SK-N-MC (cell line): ENCODE data around the gene SNX1.

ENCODE experiments used
- DNase-seq: peaks from one replicate; pipeline ENCODE4 v3.0.0-alpha.2; 2011; ENCODE audit warnings: low read depth, low spot score
- H3K27ac ChIP-seq: fragments of 200-600 bp; sonication (generic); 2 replicates; pipeline ENCODE4 v1.5.1; 2016; ENCODE audit warnings: mixed run types
- H3K36me3 ChIP-seq: fragments of 200-600 bp; sonication (generic); 2 replicates; pipeline ENCODE4 v1.6.1; 2017; ENCODE audit warnings: antibody characterized with exemption, low read length, mixed read lengths; ENCODE audit not compliant: insufficient read depth
- H3K4me3 ChIP-seq: fragments of 200-600 bp; sonication (generic); 2 replicates; pipeline ENCODE4 v1.5.1; 2016
- H3K9ac ChIP-seq: fragments of 200-600 bp; sonication (generic); 2 replicates; pipeline ENCODE4 v1.8.0; 2017; ENCODE audit warnings: mixed run types, mixed read lengths; ENCODE audit not compliant: insufficient read length
- H3K9me3 ChIP-seq: fragments of 200-600 bp; sonication (generic); 2 replicates; pipeline ENCODE4 v1.6.1; 2017; ENCODE audit warnings: low read depth, mild to moderate bottlenecking, antibody characterized with exemption, low read length, moderate library complexity, mixed read lengths
- EZH2 ChIP-seq: fragments of 200-600 bp; sonication (generic); IDR thresholded peaks from one replicate; pipeline ENCODE4 v1.6.1; 2017; ENCODE audit warnings: antibody characterized with exemption
- FOXP2 ChIP-seq: optimal IDR thresholded peaks from 2 replicates; pipeline ENCODE3; 2011; ENCODE audit warnings: mild to moderate bottlenecking, moderate library complexity; ENCODE audit not compliant: insufficient read depth; ENCODE audit errors: extremely low read length, control extremely low read depth
- POLR2AphosphoS5 ChIP-seq: IDR thresholded peaks from 2 replicates; pipeline ENCODE4 v1.6.1; 2012; ENCODE audit warnings: mild to moderate bottlenecking, low read depth, low read length, borderline replicate concordance

SNX1 gene

GRCh38 chr15:64146885-64147681, 51.3 kb downstream of the SNX1 start:
- no peak for DNase-seq

DNA sequence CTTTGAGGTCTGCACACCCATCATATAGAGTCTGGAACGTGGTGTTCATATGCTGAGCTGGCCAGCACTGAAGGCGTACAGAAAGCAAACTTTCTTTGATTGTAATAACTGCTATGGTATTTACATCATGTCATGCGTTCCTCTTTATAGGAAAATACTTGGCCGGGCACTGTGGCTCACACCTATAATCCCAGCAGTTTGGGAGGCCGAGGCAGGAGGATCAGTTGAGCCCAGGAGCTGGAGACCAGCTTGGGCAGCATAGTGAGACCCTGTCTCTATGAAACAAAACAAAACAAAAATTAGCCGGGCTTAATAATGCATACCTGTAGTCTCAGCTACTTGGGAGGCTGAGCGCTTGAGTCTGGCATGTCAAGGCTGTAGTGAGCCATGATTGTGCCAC, 52.4 kb downstream of the SNX1 start:
- no peak for TF ChIP-seq POLR2AphosphoS5
- no peak for TF ChIP-seq FOXP2
- no peak for DNase-seq
- Histone ChIP-seq H3K36me3 (peaks cover 7% of the 10 kb centered on the region; the same call in 1 of the 2 replicates), H3K27ac (no peak overlapping the region), H3K4me3 (no peak overlapping the region), H3K9ac (no peak overlapping the region), H3K9me3 (no peaks in the 10 kb centered on the region)

More at GRCh38 chr15:64146885-64147681, 51.3 kb downstream of the SNX1 start:
- Histone ChIP-seq H3K27ac (peak overlapping the region; percentile 61; the same call in 1 of the 2 replicates), H3K9ac (no peak overlapping the region), H3K36me3 (peaks cover 13% of the 10 kb centered on the region; the same call in 1 of the 2 replicates), H3K4me3 (no peak overlapping the region), H3K9me3 (no peaks in the 10 kb centered on the region)
- TF ChIP-seq EZH2, result no peak
- no peak for TF ChIP-seq FOXP2
- TF ChIP-seq POLR2AphosphoS5, result no peak

- no peak overlapping the region for H3K27ac ChIP-seq
- H3K9ac ChIP-seq, result no peak overlapping the region
- no peak overlapping the region for H3K4me3 ChIP-seq
- TF ChIP-seq POLR2AphosphoS5 (no peak), EZH2 (no peak), FOXP2 (no peak)
- peaks cover 4% of the 10 kb centered on the region; the same call in 1 of the 2 replicates for H3K36me3 ChIP-seq
- no peak for DNase-seq
- H3K9me3 ChIP-seq, result no peaks in the 10 kb centered on the region
These were observed 52.8 kb downstream of the SNX1 start for GRCh38 chr15:64148581-64148980.

DNA sequence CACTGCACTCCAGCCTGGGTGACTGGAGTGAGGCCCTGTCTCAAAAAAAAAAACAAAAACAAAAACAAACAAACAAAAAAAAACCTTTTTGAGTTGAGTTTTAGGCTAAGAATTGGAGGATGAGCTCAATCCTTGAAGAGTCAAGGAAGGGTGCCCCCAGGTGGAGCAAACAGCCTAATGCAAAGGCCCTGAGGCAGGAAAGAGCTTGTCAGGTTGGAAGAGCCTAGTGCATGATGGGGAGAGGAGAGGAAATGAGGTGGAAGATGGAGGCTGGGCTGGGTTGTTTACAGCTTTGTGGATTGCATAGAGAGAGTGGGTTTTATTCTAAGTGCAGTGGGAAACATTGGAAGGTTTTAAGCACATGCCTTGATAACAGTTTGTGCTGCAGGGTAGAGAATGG, 53.6 kb downstream of the SNX1 start:
- TF ChIP-seq EZH2, result no peak
- TF ChIP-seq FOXP2, result no peak
- TF ChIP-seq POLR2AphosphoS5, result no peak
- Histone ChIP-seq H3K9ac (no peak overlapping the region), H3K36me3 (peaks cover under 1% of the 10 kb centered on the region; the same call in 1 of the 2 replicates), H3K27ac (no peak overlapping the region), H3K9me3 (no peaks in the 10 kb centered on the region), H3K4me3 (no peak overlapping the region)
- DNase-seq, result no peak

DNA sequence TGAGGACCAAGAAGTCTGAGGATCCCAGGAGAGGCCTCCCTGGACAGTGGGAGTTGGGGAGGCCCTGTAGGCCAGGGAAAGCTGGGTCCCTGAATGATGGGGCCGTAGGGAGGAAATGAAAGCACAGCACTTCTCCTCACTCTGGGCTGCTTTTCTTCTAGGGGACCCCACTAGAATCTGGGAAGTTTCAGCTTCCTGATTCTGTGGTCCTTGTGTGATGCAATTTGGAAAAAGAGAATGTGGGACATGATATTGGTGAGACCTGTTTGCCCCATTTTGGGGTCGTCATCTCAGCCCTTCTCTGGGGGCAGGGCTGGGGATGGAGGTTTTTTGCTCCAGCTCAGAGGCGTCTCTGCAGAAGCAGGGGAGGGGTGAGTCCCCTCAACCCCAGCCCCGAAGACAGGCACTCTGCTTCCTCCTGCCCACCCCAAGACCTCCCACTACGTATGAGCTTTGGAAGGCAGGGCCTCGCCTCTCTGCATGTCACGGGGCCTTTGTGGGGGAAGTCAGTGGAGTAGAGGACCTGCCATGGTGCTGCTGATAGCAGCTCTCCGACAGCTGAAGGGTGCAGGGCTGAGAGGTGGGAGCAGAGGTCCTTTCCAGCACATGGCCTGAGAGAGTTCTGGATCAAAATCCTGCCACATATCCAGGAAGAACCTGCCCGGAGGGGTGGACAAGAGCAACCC, 54.3 kb downstream of the SNX1 start:
- no peak for DNase-seq
- Histone ChIP-seq H3K9ac (no peak overlapping the region), H3K9me3 (no peaks in the 10 kb centered on the region), H3K4me3 (no peak overlapping the region), H3K27ac (no peak overlapping the region), H3K36me3 (no peaks in the 10 kb centered on the region)
- TF ChIP-seq POLR2AphosphoS5 (no peak), FOXP2 (no peak), EZH2 (no peak)

GRCh38 chr15:64151727-64152506, 56.1 kb downstream of the SNX1 start, which contains the start of gene SNX22:
Gene SNX22, plus strand, starts transcription at chr15:64151731. Its CDS starts 45 bp downstream, at chr15:64151776.
- no peak for DNase-seq
- Histone ChIP-seq H3K27ac (no peak within 1 kb of the TSS), H3K36me3 (peaks cover 12% of the 10 kb centered on the region; the same call in 1 of the 2 replicates), H3K9ac (peak within 1 kb of the TSS; percentile 20), H3K4me3 (peak within 1 kb of the TSS; percentile 74), H3K9me3 (no peaks in the 10 kb centered on the region)
- TF ChIP-seq EZH2, result no peak
- TF ChIP-seq FOXP2, result no peak
- TF ChIP-seq POLR2AphosphoS5, result no peak; the same call in 1 of the 2 replicates

GRCh38 chr15:64152507-64153387, 57.0 kb downstream of the SNX1 start:
- DNase-seq, result no peak

More at GRCh38 chr15:64152507-64153387, 57.0 kb downstream of the SNX1 start:
- peak overlapping the region; percentile 74 for H3K4me3 ChIP-seq
- H3K9ac ChIP-seq, result no peak overlapping the region
- TF ChIP-seq EZH2, result no peak
- no peak for TF ChIP-seq FOXP2
- no peak for TF ChIP-seq POLR2AphosphoS5
- H3K27ac ChIP-seq, result no peak overlapping the region
- peaks cover 20% of the 10 kb centered on the region for H3K36me3 ChIP-seq
- H3K9me3 ChIP-seq, result no peaks in the 10 kb centered on the region
